Eye (tissue), 1 donor: ENCODE data around the gene AMBN.
"Not testable (repeated sequence)": the region's sequence is repeated elsewhere in the genome, so short reads cannot be mapped to it uniquely, and the experiment has no call there.

Experiments
- DNase-seq: peaks from one replicate; pipeline ENCODE4 v3.0.0-alpha.2; 2015

AMBN gene

DNA sequence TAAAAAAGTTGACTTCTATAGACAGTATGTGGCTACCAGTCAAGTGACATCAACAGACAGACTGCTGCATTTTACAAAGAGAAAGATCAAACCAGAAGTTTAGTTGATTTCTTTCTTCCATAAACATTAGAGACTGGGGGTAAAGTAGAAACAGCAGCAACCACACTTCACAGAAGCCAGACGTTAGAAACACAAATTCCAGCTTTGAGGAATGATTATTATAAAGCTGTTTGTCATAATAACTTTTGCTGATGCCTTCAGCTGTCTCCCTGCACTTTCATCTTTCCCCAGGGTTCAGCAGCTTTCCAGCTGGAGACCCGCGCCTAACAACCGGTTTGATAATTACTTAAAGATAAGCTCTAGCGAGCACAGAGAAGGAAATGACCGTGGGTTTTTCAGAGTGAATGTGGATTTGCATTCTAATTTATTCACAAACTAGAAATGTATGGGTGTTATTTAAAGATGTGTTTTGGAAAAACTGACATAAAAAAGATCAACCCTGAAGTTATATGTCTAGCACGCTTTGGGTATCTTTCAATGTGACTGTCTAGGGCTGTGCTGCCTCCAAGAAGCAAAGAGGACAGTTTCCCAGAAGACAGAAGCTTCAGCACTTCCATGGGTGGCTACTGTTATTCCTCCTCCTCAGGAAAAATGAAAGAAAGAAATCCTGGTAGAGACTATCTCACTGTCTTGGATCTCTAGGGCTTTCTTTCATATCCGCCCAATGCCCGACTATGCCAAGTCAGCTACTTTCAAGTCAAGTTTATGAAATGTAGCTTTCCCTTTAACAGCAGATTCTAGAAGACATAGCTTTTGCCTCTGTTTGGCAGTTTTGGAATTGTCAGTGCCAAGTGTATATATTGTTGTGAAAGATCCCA is 21.5 kb downstream of the AMBN start:
- peak; percentile 34 for DNase-seq

DNA sequence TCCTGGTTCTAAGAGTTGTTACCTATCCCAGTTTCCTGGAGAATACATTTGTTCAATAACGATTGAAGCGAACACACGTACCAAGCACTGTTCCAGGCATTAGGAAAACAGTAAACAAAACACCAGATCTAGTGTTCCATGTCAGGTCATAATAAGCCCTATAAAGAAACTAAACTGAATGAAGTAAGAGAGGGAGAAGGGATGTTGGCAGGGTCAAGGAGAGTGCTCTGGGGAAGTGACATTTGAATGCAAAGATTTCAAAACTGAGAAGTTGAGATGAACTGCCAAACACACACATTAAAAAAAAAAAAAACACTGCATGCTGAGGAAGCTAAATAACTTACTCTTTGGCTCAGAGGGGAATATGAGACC is 22.1 kb downstream of the AMBN start:
- no peak for DNase-seq

DNA sequence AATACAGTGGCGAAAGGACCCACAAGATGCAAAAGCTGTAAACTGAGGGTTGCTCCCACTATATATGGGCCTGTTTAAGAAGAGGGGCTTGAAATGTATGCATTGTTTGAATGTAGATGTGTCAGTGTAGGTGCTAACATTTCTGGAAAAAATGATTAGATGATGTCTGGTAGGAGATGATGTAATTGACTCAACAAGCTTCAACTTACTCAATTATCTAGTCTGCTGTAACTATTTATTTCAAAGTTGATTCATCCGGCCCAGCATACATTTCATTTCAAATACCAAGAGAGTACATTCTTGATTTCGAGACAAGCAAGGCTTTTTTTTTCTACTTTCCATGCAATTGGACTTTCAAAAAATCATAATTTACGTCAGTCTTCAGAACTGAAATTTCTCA is 27.2 kb downstream of the AMBN start:
- DNase-seq: no peak

DNA sequence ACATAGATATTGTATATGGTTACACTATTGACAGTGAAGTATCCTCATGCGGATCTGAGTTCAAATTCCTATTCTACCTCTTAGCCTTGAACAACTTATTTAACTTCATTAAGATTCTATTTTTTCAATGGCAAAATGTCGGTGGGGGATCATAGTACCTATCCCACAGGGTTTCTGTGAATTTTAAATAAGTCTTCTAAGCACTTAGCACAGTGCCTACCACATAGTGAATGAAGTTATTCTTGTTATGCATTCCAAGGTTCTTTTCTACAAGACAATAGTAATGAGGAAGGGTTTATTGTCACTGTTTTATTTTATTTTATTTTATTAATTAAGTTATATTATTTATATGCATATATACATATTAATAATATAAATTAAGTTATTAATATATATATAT is 27.7 kb downstream of the AMBN start:
- no peak for DNase-seq

DNA sequence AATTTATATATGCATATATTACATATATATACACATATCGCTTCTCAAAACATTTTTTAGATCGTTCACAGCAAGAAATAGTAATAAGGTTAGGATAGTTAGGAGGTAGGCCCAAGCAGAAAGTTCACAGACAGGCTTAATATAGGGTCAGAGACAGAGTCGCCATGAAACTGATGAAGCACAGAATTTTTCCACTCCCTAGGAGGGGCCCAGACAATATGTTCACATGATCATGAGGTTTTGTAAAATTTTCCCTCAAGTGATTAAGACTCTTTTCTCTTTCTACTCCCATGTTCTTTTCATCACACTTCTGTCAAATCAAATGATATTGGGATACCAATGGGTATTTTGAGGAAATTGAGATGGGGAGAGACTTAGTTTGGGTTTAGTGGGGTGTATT is 31.3 kb downstream of the AMBN start:
- no peak for DNase-seq

DNA sequence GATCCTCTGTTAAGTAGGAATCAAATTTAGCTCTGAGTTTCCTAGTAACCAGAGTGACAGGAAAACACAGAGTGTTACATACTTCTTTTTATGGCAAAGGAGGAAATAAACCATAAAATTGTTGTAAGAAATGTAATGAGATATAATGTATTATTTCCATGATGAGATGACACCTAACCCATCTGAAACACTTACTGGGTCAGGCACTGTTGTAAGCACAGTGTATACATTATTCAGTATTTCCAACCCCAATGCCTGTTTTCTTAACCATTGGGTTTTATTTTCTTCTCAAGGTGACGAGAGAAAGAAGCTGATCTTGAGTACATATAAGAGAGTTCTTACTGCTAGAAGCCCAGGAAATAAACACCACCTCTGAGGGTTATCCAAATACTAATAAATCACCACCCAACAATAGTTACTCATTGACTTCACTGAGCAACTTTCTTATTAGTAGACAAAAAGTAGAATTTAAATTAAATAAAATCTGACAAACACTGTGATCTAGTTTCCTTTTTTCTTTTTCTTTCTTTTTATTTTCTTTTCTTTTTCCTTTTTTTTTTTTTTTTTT is 32.3 kb downstream of the AMBN start:
- DNase-seq: no peak

DNA sequence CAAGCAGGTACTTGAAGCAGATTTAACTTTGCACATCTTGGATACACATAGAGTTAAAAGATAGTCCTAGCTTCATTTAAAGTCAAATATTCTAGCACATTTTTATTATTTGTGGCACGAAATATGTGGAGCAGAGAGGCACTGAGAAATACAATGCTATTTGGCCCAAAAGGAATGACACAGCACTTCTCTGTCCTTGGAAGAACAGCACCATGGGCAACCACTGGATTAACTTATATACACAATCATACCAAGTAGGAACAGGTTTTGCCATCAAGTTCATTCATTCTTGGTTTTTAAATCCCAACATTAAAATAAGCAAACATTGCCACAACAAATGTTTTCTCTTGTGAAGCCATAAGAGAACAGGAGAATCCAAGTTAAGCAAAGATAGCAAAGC is 35.6 kb downstream of the AMBN start:
- DNase-seq: no peak

DNA sequence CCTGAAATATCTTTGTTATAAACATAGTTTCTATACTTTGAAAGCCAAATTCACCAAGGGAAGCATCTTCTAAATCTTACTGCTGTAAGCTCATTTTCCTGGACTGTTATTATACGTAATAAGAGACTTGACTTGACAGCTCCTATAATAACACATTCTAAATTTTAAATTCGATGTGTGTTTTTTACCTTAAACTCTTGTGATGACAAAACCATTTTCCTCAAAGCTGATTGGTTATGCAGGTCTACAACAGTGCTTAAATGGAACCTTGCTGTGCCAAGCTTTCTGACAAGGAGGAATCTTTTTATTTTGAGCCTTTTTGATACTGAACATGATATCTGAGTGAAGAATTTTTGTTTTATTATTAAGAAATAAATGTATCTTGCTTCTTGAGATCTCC is 36.4 kb downstream of the AMBN start, which contains the start of gene ENAM:
ENAM (plus strand) TSS at position 301 of the 400 bp plus-strand sequence. CDS start 757 bp downstream, outside the sequence.
- DNase-seq: no peak

DNA sequence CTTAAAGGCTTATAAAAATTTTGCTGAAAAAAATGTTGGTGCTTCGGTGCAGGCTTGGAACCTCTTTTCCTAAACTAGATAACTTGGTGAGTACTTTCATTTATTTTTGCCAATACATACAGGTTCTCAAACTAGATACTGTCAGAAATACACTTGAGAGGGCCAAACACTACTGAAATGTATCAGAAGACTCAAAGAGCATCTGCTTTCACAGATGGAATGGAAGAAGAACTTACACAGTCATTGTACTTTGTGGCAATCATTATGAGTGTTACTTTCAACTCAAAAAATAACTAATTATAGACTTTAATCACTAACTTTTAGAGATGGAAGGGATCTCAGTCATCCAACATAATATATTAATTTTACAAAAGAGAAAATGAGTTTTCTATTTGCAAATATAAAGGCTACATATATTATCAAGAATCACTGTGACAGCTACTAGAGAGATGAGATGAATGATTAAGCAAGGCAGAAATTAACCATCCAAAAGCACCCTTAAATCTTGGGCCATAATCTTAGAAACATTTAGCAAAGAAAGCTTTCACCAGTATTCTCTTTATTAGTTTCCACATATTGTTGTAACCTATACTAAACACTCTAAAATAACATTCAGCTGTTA is 37.5 kb downstream of the AMBN start:
- no peak for DNase-seq

DNA sequence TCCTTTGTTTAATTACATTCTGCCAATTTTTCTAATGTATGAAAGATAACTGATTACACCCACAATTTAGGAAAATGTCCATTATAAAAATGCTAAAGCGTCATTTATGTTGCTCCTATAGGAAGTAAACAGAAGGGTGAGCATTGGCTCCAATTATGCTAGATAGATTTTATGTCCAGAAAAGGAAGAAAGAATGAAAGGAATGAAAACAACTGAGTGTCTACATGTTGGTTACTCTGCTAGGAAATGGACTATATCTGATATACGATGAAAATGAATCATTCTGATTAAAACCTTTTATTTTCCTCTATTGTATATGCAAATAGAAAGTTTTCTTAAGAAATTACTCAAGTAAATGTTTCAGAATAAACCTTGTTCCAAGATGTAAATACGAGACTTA is 38.1 kb downstream of the AMBN start:
- no peak for DNase-seq

DNA sequence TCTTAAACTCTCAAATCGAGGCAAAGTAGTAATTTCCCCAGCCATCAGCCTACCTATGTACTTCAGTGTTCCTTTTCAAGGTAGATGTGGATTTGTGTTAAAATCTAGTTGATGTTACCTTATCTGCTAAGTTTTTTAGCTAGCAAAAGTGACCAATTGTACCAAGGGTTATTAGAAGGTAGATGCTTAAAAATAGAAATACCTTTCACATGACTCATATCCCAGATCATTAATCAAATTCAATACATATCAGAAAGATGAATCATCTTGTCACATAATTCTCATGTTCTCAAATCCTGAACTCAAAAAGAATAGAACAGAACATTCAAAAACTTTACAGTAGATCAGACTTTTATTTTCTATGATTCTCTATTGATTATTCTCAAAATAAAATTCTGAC is 40.0 kb downstream of the AMBN start:
- no peak for DNase-seq

DNA sequence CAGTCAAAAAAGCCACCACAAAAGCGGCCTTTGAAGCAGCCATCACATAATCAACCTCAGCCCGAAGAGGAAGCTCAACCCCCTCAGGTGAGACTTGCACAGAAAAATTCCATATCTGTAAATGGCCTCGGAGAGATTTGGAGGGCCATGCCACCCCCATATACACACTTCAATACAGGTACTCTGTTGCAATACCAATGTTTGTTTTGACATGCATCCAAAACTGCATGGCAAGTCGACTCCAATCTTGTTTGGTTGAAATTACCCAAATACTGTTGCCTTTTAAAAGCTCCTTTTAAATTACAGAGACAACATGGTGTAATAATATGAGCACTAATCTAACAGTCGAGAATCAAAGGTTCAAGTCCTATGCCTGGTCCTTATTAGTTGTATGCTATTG is 42.4 kb downstream of the AMBN start:
- DNase-seq: no peak

DNA sequence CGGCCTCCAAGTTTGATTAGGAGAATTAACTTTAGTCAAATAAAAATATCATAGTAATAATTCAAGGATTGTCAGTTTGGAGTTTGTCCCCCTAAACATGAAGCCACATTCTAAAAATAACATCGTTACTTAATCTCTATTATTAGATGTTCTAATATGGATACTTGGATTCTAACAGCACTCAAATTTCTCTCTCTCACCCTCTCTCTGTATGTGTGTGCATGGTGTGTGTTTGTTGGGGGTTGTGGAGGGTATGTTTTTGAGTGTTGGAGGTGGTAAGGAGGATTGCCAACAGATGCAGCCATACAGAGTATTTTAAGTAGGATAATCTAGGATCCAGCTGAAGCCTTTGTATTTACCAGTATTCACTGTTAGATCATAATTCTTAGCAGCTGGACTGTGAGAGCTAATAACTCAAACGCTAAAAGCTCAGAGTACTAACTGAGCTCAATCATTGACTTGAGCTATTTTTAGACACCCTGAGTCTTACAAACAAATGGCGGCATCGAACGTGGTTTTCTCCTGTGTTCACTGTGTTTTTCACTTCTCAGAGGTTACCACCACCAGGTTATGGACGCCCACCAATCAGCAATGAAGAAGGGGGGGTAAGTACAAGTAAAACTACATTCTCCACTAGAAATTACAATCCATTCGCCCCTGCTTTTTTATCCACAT is 45.3 kb downstream of the AMBN start:
- peak; percentile 17 for DNase-seq

DNA sequence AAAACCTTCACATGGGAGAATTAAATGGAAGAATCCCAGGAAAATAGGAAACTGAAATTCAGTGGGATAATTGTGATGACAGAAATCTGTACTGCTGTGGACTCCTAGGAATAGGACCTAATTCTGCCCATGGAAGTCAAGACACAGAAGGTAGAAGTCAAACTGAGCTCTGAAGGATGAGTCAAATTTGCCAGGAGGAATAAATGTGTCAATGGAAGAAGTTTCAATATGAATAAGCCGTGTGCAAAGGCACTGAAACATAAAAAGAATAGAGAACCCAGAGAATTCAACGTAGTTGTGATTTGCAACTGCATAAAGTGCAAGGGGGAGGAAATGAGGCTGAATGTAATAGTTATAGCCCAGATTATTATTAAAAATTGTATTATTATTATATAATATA is 48.1 kb downstream of the AMBN start:
- no peak for DNase-seq

DNA sequence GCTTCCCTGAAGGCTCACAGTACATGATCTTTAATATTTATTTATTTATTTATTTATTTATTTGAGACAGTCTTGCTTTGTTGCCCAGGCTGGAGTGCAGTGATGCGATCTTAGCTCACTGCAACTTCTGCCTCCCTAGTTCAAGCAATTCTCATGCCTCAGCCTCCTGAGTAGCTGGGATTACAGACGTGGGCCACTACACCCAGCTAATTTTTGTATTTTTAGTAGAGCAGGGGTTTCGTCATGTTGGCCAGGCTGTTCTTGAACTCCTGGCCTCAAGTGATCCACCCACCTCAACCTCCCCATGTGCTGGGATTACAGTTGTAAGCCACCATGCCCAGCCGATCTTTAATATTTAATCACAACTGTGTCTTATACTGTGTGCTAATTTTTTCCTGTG is 58.7 kb downstream of the AMBN start:
- not testable (repeated sequence) for DNase-seq

DNA sequence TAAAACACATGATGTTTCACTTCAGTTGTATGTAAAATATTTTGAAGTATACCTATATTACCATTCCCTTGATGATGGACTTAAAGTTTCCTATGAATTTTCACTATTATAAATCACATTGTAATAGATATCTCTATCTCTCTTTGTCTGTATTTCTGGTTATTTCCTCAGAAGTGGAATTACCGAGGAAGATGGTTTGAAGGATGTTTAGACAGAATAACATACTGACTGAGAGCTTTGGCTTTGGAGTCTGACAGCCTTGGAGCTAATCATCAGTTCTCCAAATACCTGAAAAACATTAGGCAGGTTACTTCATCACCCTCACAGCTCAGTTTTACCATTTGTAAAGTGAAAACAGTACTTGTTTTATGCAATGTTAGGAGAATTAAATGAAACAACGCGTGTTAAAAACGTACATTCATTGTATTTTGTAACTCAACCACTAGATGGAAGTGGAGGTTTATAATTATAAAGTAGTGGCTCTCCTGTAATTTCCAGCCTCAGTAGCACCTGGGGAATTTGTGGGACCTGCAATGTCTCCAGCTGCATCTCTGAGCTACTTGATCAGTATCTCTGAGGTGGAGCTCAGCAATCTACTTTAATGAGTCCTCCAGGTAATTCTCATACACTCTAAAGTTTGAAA is 59.9 kb downstream of the AMBN start:
- peak; percentile 48 for DNase-seq

DNA sequence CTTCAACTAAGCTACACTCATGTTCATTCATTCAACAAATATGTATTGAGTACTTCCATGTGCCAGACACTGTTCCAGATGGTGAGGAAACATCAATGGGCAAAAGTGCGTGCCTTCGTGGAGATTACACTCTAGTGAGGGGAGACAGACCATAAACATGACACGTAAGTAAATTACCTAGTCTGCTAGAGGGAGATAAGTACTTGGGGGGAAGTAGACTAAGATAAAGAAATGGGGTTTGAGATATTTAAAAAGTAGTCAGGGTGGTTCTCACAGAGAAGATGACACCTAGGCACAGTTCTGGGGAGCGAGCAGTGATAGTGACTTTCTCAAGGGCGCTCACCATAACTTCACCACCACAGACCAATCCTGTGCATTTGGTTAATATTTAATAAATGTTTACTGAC is 62.6 kb downstream of the AMBN start:
- no peak for DNase-seq
